ENCODE data around the gene DOCK7. TPM values are rescaled to one million over a fixed set of nuclear protein-coding genes. Genes with fewer than 3 reads are reported as not detected.

Gene DOCK7
- total and polyA plus RNA-seq, 8 donors, result 33.1 to 53.8 (median 44.0) TPM

DNA sequence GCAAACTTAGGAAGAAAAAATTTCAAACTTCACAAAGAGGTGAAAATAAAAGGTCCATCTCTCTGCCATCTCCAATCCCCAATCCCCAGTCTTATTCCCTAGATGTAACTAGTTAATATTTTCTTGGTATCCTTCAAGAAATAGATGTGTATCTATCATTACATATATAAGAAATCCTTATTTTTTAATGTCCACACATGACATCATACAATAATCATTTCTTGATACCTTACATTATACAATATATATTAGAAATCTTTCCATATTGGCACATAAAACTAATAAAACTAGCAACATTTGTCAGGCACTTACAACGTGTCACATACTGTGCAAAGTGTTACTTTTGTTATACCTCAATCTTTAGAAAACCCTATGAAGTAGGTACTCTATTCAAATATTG is 16.2 kb downstream of the DOCK7 start:
- H3K27me3 ChIP-seq, result no peaks in the 10 kb centered on the region
- DNase-seq (no peak), ATAC-seq (no peak)
- H3K4me3 ChIP-seq, result no peak overlapping the region
- H3K36me3 ChIP-seq, result no peaks in the 10 kb centered on the region
- intact Hi-C loops (cut with DNase I), result no loop called here
- TF ChIP-seq, protein P1, sequence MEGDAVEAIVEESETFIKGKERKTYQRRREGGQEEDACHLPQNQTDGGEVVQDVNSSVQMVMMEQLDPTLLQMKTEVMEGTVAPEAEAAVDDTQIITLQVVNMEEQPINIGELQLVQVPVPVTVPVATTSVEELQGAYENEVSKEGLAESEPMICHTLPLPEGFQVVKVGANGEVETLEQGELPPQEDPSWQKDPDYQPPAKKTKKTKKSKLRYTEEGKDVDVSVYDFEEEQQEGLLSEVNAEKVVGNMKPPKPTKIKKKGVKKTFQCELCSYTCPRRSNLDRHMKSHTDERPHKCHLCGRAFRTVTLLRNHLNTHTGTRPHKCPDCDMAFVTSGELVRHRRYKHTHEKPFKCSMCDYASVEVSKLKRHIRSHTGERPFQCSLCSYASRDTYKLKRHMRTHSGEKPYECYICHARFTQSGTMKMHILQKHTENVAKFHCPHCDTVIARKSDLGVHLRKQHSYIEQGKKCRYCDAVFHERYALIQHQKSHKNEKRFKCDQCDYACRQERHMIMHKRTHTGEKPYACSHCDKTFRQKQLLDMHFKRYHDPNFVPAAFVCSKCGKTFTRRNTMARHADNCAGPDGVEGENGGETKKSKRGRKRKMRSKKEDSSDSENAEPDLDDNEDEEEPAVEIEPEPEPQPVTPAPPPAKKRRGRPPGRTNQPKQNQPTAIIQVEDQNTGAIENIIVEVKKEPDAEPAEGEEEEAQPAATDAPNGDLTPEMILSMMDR (IDR thresholded peaks at IDR 0.05), result no peak
- H3K27ac ChIP-seq, result no peak overlapping the region
- no peaks in the 10 kb centered on the region for H3K9me3 ChIP-seq
- peaks cover 0 to 4% of the 10 kb centered on the region in 2 donors for H3K4me1 ChIP-seq

- H3K4me1 ChIP-seq, result no peaks in the 10 kb centered on the region
- H3K4me3 ChIP-seq, result no peak overlapping the region
- DNase-seq (no peak), ATAC-seq (no peak)
- no peak overlapping the region for H3K27ac ChIP-seq
- no peaks in the 10 kb centered on the region for H3K36me3 ChIP-seq
- H3K27me3 ChIP-seq, result no peaks in the 10 kb centered on the region
- no peaks in the 10 kb centered on the region for H3K9me3 ChIP-seq
- TF ChIP-seq, protein P1 (IDR thresholded peaks at IDR 0.05), result no peak
- intact Hi-C loops (cut with DNase I), result no loop called here
Observed at GRCh38 chr1:62654744-62655143, 33.4 kb downstream of the DOCK7 start.

GRCh38 chr1:62652387-62652786 is 35.8 kb downstream of the DOCK7 start:
- DNase-seq (no peak), ATAC-seq (no peak)
- H3K36me3 ChIP-seq, result no peaks in the 10 kb centered on the region
- H3K4me3 ChIP-seq, result no peak overlapping the region
- TF ChIP-seq, protein P1 (IDR thresholded peaks at IDR 0.05), result no peak
- intact Hi-C loops (cut with DNase I), result no loop called here
- no peaks in the 10 kb centered on the region for H3K27me3 ChIP-seq
- no peaks in the 10 kb centered on the region for H3K4me1 ChIP-seq
- no peak overlapping the region for H3K27ac ChIP-seq
- no peaks in the 10 kb centered on the region for H3K9me3 ChIP-seq

DNA sequence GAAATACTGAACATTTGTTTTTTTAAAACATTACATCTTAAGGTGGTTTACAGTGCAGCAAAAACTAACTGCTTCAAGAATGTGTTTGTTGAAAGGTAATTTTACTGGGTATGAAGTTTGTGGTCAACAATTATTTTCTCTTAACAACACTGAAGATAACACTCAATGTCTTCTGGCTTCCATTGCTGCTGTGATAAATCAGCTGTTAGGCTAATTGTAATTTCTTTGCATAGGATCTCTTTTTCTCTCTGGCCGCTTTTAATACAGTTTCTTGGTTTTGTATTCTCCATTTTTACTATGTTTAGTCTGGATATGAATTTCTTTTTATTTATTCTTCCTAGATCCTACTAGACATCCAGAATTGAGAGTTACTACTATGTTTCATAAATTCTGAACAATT is 44.9 kb downstream of the DOCK7 start:
- intact Hi-C loops (cut with DNase I), result no loop called here

GRCh38 chr1:62637392-62638105 is 50.6 kb downstream of the DOCK7 start:
- TF ChIP-seq, protein P1 (IDR thresholded peaks at IDR 0.05), result no peak
- no peak overlapping the region for H3K27ac ChIP-seq
- no peaks in the 10 kb centered on the region for H3K27me3 ChIP-seq
- ATAC-seq (no peak), DNase-seq (no peak)
- H3K4me1 ChIP-seq, result no peaks in the 10 kb centered on the region
- intact Hi-C loops (cut with DNase I), result no loop called here
- no peaks in the 10 kb centered on the region for H3K9me3 ChIP-seq
- no peak overlapping the region for H3K4me3 ChIP-seq
- H3K36me3 ChIP-seq, result peaks cover 0 to 32% of the 10 kb centered on the region in 2 donors

More for the DNA sequence above, 44.9 kb downstream of the DOCK7 start:
- no peaks in the 10 kb centered on the region for H3K4me1 ChIP-seq
- H3K9me3 ChIP-seq, result no peaks in the 10 kb centered on the region
- ATAC-seq (no peak), DNase-seq (no peak)
- H3K27ac ChIP-seq, result no peak overlapping the region
- peaks cover 0 to 4% of the 10 kb centered on the region in 2 donors for H3K36me3 ChIP-seq
- TF ChIP-seq, protein P1 (IDR thresholded peaks at IDR 0.05), result no peak
- no peaks in the 10 kb centered on the region for H3K27me3 ChIP-seq
- no peak overlapping the region for H3K4me3 ChIP-seq

Data from left lung (tissue), 10 donors.